Testis (tissue), 3 donors: Measurements from ENCODE around the gene IFI44L. TPM values are rescaled to one million over a fixed set of nuclear protein-coding genes. Genes with fewer than 3 reads are reported as not detected.

Experiments
- DNase-seq: peaks from one replicate; pipeline ENCODE4 v3.0.0-alpha.2; 2019
- H3K27ac ChIP-seq, 2 donors: fragments of 200-600 bp; sonication (generic); one replicate each; pipeline ENCODE4 v1.5.1; 2019
- H3K27me3 ChIP-seq: fragments of 200-600 bp; sonication (generic); one replicate; pipeline ENCODE4 v1.5.1; 2019
- H3K36me3 ChIP-seq: fragments of 200-600 bp; sonication (generic); one replicate; pipeline ENCODE4 v1.5.1; 2017; ENCODE audit warnings: low read depth; ENCODE audit errors: missing control alignments
- H3K4me1 ChIP-seq: fragments of 200-600 bp; sonication (generic); one replicate; pipeline ENCODE4 v1.5.1; 2019
- H3K4me3 ChIP-seq, 2 donors: fragments of 200-600 bp; sonication (generic); one replicate each; pipeline ENCODE4 v1.5.1; 2017 to 2019
- H3K9me3 ChIP-seq: fragments of 200-600 bp; sonication (generic); one replicate; pipeline ENCODE4 v1.5.1; 2017
- CTCF ChIP-seq, 3 experiments: fragments of 450-650 bp in 2 of 3; fragments of 200-600 bp in 1 of 3; sonication (generic) in 1 of 3; IDR thresholded peaks; one replicate each; pipeline ENCODE4 v1.5.1; 2016 to 2019; ENCODE audit warnings: antibody characterized with exemption in 3 of 3, mild to moderate bottlenecking in 2 of 3, moderate library complexity in 1 of 3
- POLR2A ChIP-seq: fragments of 450-650 bp; IDR thresholded peaks from one replicate; pipeline ENCODE4 v1.6.1; 2017; ENCODE audit warnings: antibody characterized with exemption, mild to moderate bottlenecking, moderate library complexity
- WGBS, 2 donors: methylation state at CpG; one replicate each; pipeline ENCODE4 v1.1.5; 2018; 5-methylcytosine and 5-hydroxymethylcytosine counted together
- intact Hi-C: fragments of 100-400 bp; cut with DNase I; formaldehyde crosslinking; loops from one replicate; pipeline ENCODE4 v1.15.1; 2023; ENCODE audit warnings: low total_unique reads
- polyA plus RNA-seq: library from polyadenylated mRNA; stranded (reverse); fragments of 350-450 nt; fragmentation: Illumina TruSeq; extraction: RNeasy Lipid Tissue Mini Kit (QIAGEN cat#74804); gene quantifications from one replicate; pipeline ENCODE4 v1.2.3, GENCODE V29; 2014; ENCODE audit warnings: low read depth, low replicate concordance; ENCODE audit not compliant: insufficient read depth
- total RNA-seq, 2 donors: library from RNA; depleted of rRNA; stranded (reverse); fragments of >200 nt; gene quantifications; one replicate each; pipeline ENCODE4 v1.2.3, GENCODE V29; 2016

IFI44L gene
- total and polyA plus RNA-seq, 3 donors from 2014 or later = 5.3 to 15.8 (median 12.0) TPM

GRCh38 chr1:78690516-78690915 is 70.3 kb downstream of the IFI44L start:
- Histone ChIP-seq H3K9me3 (no peaks in the 10 kb centered on the region), H3K27ac (no peak overlapping the region), H3K4me1 (no peaks in the 10 kb centered on the region), H3K27me3 (no peaks in the 10 kb centered on the region), H3K36me3 (no peaks in the 10 kb centered on the region), H3K4me3 (no peak overlapping the region)
- WGBS, 2 donors = 93 to 94% methylated on average over 3 of the region's 3 CpGs
- DNase-seq = no peak
- no peak for TF ChIP-seq CTCF (IDR thresholded peaks at IDR 0.05)
- TF ChIP-seq POLR2A = no peak
- intact Hi-C loops = no loop called here

GRCh38 chr1:78691995-78692747 is 71.9 kb downstream of the IFI44L start:
- H3K27ac ChIP-seq = no peak overlapping the region
- DNase-seq = no peak
- H3K4me1 ChIP-seq = no peaks in the 10 kb centered on the region
- 65 to 69% methylated on average over 4 of the region's 4 CpGs for WGBS, 2 donors
- no peak overlapping the region for H3K4me3 ChIP-seq
- H3K27me3 ChIP-seq = no peaks in the 10 kb centered on the region
- intact Hi-C loops = no loop called here
- no peaks in the 10 kb centered on the region for H3K9me3 ChIP-seq
- no peak for TF ChIP-seq CTCF (IDR thresholded peaks at IDR 0.05)
- TF ChIP-seq POLR2A = no peak
- no peaks in the 10 kb centered on the region for H3K36me3 ChIP-seq

Other genes with a start within 250 kb of the IFI44L start
- under 1 TPM; 0.50 to 0.79 TPM for gene PTGFR, start 129.5 kb upstream of the IFI44L start, total RNA-seq
- 2.9 TPM for gene PTGFR, start 129.5 kb upstream of the IFI44L start, polyA plus RNA-seq
- 10 to 100 TPM; 12.3 to 17.7 TPM for gene IFI44, start 29.4 kb downstream of the IFI44L start, total RNA-seq
- gene IFI44, start 29.4 kb downstream of the IFI44L start, polyA plus RNA-seq = 7.5 TPM